Amniotic stem cell (primary cell): ENCODE data around the gene NELFB.

Experiments
- DNase-seq: peaks from one replicate; lab custom pipeline; 2025; lab: John Stamatoyannopoulos, UW

Gene NELFB

DNA sequence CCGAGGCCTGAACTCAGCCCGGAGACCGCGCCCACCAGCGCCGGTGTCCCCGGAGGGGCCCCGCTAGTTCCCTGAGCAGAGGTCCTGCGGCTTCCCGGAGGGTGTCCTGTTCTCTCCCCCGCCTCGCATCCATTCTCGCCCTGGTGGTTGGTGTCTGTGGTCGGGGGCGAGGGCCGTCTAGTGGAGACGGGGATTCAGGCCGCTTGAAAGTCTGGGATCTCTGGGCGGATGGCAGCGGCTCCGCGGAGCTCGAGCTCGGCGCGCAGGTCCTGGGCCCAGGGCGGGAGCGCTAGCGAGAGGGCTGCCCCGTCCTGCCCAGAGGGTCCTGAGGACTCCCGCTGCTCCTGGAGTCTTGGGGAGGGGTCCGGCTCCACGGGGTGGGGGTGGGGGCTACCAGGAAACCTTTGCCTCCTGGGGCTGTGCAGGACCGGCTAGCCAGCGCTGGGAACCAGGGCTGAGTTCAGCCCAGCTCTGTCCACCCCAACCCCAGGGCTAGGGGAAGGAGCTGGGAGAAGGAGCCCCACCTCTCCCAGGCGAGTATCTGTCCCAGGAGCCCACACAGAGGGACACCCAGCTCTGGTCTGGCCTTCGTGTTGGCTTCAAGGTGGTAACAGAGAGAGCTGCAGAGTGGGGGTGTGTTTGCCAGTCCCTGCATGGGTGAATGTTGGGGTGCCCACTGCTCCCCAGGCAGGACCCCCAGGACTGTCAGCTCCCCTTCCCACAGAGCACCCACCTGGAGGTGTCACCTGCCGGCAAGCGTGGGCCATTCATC lies 26.4 kb downstream of the NELFB start:
- DNase-seq: no peak

DNA sequence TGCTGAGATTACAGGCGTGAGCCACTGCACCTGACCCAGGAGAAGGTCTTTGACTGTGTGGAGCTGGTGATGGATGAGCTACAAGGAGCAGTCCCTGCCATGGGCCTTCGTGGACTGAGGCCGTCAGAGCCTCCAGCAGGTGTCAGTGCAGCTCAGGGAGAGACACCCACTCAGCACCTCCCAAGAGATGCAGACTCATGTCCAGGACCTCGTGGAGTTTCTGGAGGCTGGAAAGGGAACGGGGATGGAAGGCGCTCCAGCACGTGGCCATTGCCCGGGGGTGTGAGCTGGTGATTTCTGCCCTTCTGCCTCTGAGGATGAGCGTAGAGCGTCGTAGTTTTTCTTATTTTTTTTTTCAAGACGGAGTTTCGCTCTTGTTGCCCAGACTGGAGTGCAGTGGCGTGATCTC lies 31.9 kb downstream of the NELFB start:
- DNase-seq: no peak

GRCh38 chr9:137293094-137293481 lies 38.0 kb downstream of the NELFB start:
- no peak for DNase-seq

- no peak for DNase-seq
These were observed 38.5 kb downstream of the NELFB start for GRCh38 chr9:137293482-137294090.

GRCh38 chr9:137294091-137294680 lies 39.1 kb downstream of the NELFB start:
- DNase-seq: no peak

GRCh38 chr9:137294681-137295237 lies 39.6 kb downstream of the NELFB start:
- DNase-seq: no peak

GRCh38 chr9:137295238-137295811 lies 40.2 kb downstream of the NELFB start:
- no peak for DNase-seq

DNA sequence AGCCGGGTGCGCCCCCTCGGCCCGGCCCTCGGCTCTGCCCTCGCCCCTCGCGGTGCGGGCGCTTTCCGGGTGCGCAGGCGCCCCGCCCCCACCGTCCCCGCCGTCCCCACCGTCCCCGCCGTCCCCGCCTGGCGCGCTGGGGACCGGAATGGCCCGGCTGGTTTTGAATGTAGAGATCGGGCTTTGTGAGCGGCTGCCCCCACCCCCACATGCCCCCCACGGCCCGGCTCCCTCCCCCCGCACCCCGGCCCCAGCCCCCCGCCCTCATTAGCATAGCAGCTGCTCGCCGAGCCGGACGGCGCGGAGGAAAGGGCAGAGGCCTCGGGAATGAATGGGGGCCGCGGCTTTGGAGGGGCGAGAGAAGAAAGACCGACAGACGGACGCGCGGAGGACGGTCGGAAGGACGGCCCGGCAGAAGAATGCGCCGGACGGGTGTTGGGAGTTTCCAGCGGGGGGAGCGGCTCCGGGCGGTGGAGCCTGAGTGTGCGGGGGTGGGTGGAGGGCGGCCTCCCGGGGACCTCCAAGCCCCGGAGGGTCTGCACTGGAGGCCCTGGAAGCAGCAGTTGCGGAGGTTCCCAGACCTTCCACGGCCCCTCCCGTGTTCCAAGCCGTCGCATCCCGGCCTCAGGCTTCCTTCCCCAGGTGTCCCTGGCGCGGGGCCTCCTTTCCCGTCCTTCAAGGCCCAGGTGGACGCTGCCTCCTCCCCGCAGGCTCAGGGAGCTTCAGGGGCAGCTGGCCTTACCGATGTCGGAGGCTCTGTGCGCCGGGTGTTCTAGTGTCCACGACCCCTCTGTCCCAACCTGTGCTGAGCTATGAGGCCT lies 40.9 kb downstream of the NELFB start:
- DNase-seq: no peak

GRCh38 chr9:137296670-137297664 lies 41.8 kb downstream of the NELFB start:
- no peak for DNase-seq

DNA sequence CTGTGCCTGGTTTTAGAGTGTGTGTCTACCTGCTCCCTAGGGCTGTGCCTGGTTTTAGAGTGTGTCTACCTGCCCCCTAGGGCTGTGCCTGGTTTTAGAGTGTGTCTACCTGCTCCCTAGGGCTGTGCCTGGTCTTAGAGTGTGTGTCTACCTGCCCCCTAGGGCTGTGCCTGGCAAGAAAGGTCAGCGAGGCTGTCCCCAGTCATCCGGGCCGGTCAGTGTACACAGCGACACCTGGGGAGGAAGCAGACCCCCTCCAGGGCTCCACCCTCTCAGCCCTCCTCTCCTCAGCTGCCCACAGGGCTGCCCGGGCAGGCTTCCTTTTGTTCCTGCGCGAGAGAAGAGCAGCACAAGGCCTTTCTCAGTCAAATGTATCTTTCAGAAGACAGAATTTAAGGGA lies 42.8 kb downstream of the NELFB start:
- no peak for DNase-seq

- no peak for DNase-seq
These were observed 43.5 kb downstream of the NELFB start for GRCh38 chr9:137298401-137299202.

DNA sequence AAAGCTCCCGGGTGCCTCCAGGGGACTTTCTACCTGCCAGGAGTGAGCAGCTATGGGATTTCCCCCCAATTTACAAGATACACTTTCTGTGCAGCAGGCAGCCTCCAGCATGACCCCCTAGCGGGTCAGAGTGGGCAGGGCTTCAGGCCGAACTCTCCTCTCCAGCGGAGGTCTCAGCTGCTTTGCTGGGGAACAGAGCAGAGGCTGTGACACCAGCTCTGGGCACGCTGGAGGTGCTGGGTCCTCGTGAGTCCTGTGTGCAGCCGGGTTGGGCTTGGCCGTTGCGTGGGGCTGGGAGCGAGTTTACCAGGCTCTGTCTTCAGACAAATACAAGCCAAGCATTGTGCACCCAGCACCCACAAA lies 44.1 kb downstream of the NELFB start:
- no peak for DNase-seq

GRCh38 chr9:137299938-137300337 lies 44.8 kb downstream of the NELFB start:
- no peak for DNase-seq

DNA sequence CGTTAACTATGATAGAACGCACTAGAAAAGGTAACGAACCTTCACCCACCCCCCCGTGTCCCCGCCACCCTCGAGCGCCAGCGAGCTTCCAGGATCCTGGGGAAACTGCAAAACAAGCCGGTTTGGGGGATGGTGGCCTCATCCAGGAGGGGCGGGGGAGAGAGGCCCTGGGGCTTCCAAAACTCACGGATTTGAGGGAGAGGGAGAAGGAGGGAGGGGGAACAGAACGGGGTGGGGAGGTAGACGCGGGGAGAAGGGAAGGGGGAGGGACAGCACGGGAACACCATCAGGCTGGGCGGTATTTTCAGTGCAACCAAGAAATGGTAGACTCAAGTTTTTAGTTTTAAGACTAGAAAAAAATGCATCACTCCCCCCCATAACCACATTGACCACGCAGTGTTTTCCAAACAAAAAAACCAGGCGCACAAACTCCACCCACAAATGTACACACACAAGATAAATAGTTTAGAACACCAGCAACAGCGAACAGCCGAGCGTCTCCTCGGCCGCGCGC lies 45.5 kb downstream of the NELFB start:
- no peak for DNase-seq

- no peak for DNase-seq
These were observed 46.2 kb downstream of the NELFB start for GRCh38 chr9:137301081-137301947.

- DNase-seq: no peak
These were observed 47.0 kb downstream of the NELFB start, which contains the start of gene NRARP for GRCh38 chr9:137302118-137302448. TSS of gene NRARP (minus strand) at chr9:137302271. CDS start at chr9:137301928, 343 bp downstream.

DNA sequence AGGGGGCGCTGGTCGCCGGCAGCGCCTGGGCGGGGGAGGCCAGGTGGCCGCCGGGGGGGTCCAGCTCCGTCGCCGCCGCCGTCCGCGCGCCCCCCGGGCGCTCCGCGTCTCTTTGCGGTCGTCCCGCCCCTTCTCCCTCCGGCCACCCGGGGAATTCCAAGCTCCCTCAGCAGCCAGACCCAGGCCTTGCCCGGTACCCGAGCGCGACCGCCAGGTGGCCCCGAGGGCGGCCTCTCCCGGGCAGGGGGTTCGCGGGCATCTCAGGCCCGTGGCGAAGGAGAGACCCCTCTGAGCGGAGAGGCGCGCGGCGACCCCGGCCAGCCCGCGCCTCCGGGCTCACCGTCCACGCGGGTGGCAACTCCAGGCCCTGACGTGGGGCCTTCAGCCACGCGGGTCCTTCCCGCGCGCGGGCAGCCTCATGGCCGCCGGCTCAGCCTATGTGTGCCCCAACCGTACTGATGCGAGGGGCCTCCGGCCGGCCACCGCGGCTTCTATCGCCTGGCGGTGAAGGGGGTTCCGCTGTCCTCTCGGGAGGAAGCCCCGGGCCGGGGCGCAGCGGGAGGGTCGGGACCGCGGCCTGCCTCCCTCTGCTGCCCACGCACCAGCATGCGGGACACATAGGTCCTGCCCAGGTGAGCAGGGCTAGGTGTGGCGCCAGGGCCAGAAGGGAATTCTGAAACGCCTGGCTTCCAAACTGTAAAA lies 47.5 kb downstream of the NELFB start:
- no peak for DNase-seq
